DOHH2 (cell line): ENCODE data around the gene AASDHPPT.

Experiments used
- H3F3A ChIP-seq: fragments of 200-600 bp; sonication (generic), shearing (Covaris generic); 2 replicates; pipeline ENCODE4 v1.6.0; 2016; ENCODE audit warnings: antibody characterized with exemption, mild to moderate bottlenecking; ENCODE audit not compliant: control insufficient read depth, insufficient read depth
- H3K27ac ChIP-seq: fragments of 200-600 bp; sonication (generic); 2 replicates; pipeline ENCODE4 v1.5.1; 2014; ENCODE audit warnings: low read depth, mild to moderate bottlenecking, low read length, moderate library complexity
- H3K27me3 ChIP-seq: fragments of 200-600 bp; sonication (generic); 2 replicates; pipeline ENCODE4 v1.6.1; 2014; ENCODE audit warnings: mild to moderate bottlenecking, low read length, mixed read lengths; ENCODE audit not compliant: control insufficient read depth
- H3K36me3 ChIP-seq: fragments of 200-600 bp; sonication (generic); 2 replicates; pipeline ENCODE4 v1.6.1; 2014; ENCODE audit warnings: mild to moderate bottlenecking, low read length, moderate library complexity, mixed read lengths; ENCODE audit not compliant: control insufficient read depth
- H3K4me1 ChIP-seq: fragments of 200-600 bp; sonication (generic); 2 replicates; pipeline ENCODE4 v1.6.1; 2014; ENCODE audit warnings: mild to moderate bottlenecking, low read length, mixed read lengths; ENCODE audit not compliant: control insufficient read depth
- H3K4me2 ChIP-seq: fragments of 200-600 bp; sonication (generic); 2 replicates; pipeline ENCODE4 v1.6.0; 2014; ENCODE audit warnings: mild to moderate bottlenecking, low read length, moderate library complexity
- H3K4me3 ChIP-seq: fragments of 200-600 bp; sonication (generic); 2 replicates; pipeline ENCODE4 v1.5.1; 2014; ENCODE audit warnings: mild to moderate bottlenecking, low read length, mixed read lengths
- H3K79me2 ChIP-seq: fragments of 200-600 bp; sonication (generic); 2 replicates; pipeline ENCODE4 v1.6.1; 2014; ENCODE audit warnings: mild to moderate bottlenecking, low read length, mixed read lengths; ENCODE audit not compliant: control insufficient read depth
- H3K9me2 ChIP-seq: fragments of 200-600 bp; sonication (generic); replicated peaks from 2 replicates; pipeline ENCODE4 v1.6.1; 2014; ENCODE audit warnings: mild to moderate bottlenecking, low read length, mixed read lengths; ENCODE audit not compliant: control insufficient read depth
- H3K9me3 ChIP-seq: fragments of 200-600 bp; sonication (generic); 2 replicates; pipeline ENCODE4 v1.6.1; 2014; ENCODE audit warnings: antibody characterized with exemption, low read length, mixed read lengths; ENCODE audit not compliant: control insufficient read depth, insufficient read depth
- H4K20me1 ChIP-seq: fragments of 200-600 bp; sonication (generic); 2 replicates; pipeline ENCODE4 v1.6.0; 2014; ENCODE audit warnings: low read depth, mild to moderate bottlenecking, antibody characterized with exemption, low read length, moderate library complexity; ENCODE audit not compliant: control insufficient read depth, insufficient read depth
- EZH2phosphoT487 ChIP-seq: fragments of 200-600 bp; sonication (generic); IDR thresholded peaks from 2 replicates; pipeline ENCODE4 v1.6.1; 2017; ENCODE audit warnings: borderline replicate concordance, mild to moderate bottlenecking, antibody characterized with exemption, low read length, moderate library complexity, mixed read lengths
- TF ChIP-seq, protein P1 (sequence below): fragments of 200-600 bp; sonication (generic); IDR thresholded peaks from one replicate; pipeline ENCODE4 v1.5.1; 2014; ENCODE audit warnings: antibody characterized with exemption, mild to moderate bottlenecking, low read depth, low read length; ENCODE audit not compliant: poor library complexity, severe bottlenecking

The AASDHPPT gene

DNA sequence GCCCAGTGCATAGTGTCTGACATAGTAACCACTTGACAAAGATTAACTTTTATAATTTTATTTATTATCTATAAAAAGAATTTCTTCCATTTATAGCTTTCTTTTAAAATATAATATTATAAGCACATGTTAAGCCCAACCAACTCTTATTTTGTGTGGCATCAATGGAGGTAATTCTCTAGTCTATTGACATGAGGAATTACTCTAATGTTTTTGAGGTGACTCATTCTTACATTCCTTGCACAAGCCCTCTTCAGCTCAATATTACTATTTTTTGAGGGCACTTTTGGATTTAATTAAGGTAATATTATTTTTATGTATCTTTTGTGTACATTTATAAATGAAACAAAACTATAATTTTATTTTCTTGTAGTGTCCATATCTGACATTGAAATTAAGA lies 59.6 kb downstream of the AASDHPPT start:
- Histone ChIP-seq H3K27ac (no peak overlapping the region), H3K4me2 (no peak overlapping the region), H3K9me2 (no peaks in the 10 kb centered on the region), H3K9me3 (no peaks in the 10 kb centered on the region), H3F3A (no peaks in the 10 kb centered on the region), H3K36me3 (no peaks in the 10 kb centered on the region), H3K79me2 (no peaks in the 10 kb centered on the region), H4K20me1 (no peaks in the 10 kb centered on the region), H3K4me3 (no peak overlapping the region), H3K4me1 (no peaks in the 10 kb centered on the region), H3K27me3 (no peaks in the 10 kb centered on the region)
- TF ChIP-seq EZH2phosphoT487: no peak
- TF ChIP-seq, protein P1, sequence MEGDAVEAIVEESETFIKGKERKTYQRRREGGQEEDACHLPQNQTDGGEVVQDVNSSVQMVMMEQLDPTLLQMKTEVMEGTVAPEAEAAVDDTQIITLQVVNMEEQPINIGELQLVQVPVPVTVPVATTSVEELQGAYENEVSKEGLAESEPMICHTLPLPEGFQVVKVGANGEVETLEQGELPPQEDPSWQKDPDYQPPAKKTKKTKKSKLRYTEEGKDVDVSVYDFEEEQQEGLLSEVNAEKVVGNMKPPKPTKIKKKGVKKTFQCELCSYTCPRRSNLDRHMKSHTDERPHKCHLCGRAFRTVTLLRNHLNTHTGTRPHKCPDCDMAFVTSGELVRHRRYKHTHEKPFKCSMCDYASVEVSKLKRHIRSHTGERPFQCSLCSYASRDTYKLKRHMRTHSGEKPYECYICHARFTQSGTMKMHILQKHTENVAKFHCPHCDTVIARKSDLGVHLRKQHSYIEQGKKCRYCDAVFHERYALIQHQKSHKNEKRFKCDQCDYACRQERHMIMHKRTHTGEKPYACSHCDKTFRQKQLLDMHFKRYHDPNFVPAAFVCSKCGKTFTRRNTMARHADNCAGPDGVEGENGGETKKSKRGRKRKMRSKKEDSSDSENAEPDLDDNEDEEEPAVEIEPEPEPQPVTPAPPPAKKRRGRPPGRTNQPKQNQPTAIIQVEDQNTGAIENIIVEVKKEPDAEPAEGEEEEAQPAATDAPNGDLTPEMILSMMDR: no peak

DNA sequence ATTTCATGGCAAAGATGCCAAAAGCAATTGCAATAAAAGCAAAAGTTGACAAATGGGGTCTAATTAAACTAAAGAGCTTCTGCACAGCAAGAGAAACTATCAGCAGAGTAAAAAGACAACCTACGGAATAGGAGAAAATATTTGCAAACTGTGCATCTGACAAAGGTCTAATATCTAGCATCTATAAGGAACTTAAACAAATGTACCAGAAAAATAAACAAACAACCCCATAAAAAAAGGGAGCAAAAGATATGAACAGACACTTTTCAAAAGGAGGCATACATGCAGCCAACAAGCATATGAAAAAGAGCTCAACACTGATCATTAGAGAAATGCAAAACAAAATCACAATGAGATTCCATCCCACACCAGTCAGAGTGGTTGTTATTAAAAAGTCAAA lies 60.3 kb downstream of the AASDHPPT start:
- Histone ChIP-seq H3K4me1 (no peaks in the 10 kb centered on the region), H3K27me3 (no peaks in the 10 kb centered on the region), H3F3A (no peaks in the 10 kb centered on the region), H4K20me1 (no peaks in the 10 kb centered on the region), H3K9me2 (no peaks in the 10 kb centered on the region), H3K27ac (no peak overlapping the region), H3K4me2 (no peak overlapping the region), H3K36me3 (no peaks in the 10 kb centered on the region), H3K4me3 (no peak overlapping the region), H3K9me3 (no peaks in the 10 kb centered on the region), H3K79me2 (no peaks in the 10 kb centered on the region)
- TF ChIP-seq, protein P1: no peak
- TF ChIP-seq EZH2phosphoT487: no peak
